HG03025 (cell line): ENCODE data around the gene SCUBE3.

Experiments
- ATAC-seq: cut with Tn5 transposase; IDR thresholded peaks from one replicate; pipeline ENCODE4 v1.9.1; 2021; ENCODE audit warnings: mild to moderate bottlenecking, moderate library complexity; ENCODE audit not compliant: unreplicated experiment, low FRiP score

Gene SCUBE3

DNA sequence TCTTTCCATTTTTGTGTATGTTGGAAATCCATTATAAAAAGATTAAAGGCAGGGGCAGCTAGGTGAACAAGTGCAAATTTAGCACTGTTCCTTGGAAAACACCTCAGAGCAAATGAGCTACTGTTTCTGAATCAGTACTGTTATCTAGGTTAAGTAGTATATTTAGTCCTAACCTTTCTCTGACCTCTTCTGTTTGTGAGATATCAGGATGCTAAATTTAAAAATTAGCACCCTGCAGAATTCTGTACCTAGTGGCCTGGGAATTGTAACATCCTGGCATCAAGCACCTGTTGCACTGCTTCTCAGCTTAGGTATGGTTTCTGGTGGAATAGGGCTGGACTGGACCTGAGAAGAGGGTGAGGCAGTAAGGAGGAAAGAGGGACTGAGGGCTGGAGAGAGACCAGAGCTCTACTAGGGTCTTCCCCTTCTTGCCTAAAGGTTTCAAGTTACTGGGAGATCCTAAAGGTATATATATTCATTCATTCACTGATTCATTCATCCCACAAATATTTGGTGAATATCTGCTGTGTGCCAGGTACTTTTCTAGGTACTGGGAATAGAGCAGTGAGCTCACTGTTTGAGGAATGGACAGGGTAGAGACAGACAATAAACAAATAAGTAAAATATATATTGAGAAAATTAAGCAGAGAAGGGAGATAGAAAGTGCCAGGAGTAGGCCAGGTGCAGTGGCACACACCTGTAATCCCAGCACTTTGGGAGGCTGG, 51.0 kb downstream of the SCUBE3 start:
- ATAC-seq = no peak

DNA sequence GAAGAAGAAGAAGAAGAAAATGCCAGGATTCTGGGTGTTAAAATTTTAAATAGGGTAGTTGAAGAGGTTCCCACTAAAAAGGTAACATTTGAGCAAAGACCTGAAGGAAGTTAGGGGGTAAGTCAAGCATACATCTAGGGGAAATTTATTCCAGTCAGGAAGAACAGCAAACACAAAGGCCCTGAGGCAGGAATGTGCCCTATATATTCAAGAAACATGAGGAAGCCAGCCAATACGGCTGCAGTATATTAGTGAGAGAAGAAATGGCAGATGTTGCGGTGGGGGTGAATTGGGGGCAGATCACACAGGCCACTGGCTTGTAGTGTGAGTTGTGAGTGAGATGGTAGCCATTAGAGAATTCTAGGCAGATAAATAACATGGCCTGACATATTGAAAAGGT, 51.8 kb downstream of the SCUBE3 start:
- ATAC-seq = no peak

DNA sequence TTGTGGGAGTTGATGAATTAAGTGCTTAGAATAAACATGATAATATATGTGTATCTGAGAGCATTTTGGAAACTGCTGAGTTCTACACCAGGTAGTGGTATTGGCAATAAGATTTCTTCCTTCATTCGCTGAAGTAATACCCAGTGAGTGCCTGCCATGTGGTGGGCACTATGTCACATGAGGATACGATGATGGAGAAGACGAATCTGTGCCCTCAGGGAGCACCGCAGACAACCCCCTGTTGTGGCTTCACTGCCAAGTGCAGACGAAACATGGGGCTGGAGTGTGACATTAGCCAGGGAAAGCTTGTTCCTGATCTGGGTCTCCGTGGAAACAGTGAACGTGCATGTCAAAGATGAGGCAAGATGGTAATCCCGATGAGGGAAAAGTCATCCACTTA, 53.7 kb downstream of the SCUBE3 start:
- no peak for ATAC-seq

DNA sequence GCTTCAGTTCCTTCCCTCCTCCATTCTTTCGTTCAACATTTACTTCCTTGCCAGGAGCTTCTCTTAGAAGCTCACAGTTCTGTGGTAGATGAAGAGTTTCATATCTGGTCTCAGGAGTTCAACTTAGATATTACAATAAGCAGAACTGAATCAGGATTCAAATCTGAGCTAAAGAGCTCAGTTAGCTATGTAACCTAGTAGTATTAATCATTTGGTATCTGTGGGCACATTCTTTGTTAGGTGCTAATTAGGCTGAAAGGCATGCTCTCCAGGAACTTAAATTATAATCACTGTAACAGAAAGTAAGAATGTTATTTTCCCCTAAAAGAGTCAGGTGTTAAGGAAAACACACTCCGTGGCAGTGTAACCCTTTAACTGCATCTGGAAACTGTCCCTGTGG, 54.1 kb downstream of the SCUBE3 start:
- ATAC-seq = no peak

DNA sequence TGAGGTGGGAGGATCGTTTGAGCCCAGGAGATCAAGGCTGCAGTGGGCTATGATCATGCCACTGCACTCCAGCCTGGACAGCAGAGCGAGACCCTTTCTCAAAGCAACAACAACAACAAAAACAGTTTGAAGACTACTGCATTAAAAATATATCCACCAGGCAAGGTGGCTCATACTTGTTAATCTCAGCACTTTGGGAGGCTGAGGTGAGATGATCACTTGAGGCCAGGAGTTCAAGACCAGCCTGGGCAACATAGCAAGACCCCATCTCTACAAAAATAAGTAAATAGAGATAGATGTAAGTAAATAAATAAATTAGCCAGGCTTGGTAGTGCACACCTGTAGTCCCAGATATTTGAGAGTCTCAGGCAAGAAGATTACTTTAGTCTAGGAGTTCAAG, 58.2 kb downstream of the SCUBE3 start:
- no peak for ATAC-seq

DNA sequence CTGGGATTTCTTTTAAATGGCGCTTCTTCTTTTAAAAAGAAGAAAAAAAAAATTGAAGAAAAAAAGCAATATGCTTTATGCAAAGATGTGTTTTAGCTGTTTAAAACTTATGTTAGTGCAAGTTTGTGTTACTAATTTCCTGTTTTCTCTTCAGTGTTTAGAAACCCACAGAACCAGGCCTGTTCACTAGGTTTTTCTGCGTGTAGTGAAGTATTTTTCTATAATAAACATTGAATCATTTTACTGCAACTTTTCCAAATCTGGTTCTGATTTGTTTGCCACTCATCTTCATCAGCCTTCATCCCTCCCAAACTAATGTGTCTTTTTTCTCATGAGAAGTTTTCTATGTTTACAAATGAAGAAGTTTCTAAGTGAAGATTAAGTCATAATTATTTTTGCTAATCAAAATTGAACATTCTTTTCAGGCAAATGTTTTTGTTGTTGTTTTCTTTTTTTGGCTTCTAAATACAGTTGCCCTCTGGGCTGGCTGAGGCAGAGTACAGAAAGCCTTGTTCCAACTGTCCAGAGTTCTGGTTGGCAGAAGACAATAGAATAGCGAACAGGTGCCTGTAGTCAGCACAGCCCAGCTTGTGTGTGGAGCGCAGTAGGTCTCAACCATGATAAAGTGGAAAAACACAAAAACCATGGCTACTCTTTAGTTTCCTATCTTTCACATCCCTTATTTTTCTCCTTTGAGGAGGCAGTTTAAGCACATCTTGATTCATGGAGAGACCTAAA, 60.2 kb downstream of the SCUBE3 start:
- ATAC-seq = no peak

DNA sequence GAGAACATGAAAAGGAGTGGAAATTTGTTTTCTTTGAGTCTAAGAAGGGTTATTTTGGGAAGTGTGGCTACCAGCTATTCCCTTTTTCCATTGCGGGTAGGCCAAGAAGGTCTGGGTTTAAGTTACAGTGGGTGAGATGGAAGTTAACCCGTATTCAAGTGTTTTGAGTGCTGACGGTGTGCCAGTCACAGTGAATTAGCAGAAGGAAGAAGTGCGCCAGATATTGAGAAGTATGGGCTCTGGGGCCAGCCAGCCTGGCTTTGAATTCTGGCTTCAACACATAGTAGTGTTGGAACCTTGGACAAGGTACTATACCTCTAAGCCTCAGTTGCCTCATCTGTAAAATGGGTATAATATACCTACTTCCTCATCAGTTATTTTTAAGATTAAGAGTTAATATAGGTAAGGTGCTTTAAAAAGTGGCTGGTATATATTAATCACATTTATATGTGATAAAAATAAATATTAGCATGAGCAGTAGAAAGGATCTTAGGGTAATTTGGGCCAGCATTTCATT, 62.0 kb downstream of the SCUBE3 start:
- ATAC-seq = no peak

DNA sequence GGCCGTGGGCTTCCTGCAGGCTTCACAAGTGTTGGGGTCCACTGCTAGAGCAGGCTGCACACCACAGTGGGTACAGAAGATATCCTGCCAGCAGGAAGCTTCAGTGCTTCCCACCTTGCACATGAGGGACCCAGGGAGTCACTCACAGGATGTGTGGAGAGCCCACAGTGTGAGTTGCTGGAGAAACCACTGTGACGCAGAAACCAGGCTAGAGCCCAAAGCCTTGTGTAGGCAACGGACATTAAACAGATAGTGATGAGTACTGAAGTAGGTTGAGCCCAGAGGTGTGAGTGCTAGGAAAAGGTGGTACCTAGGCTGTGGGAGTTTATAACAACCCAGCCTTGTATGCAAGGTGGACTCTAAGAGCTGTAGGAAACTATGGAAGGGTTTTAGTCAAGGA, 65.0 kb downstream of the SCUBE3 start:
- ATAC-seq = no peak

DNA sequence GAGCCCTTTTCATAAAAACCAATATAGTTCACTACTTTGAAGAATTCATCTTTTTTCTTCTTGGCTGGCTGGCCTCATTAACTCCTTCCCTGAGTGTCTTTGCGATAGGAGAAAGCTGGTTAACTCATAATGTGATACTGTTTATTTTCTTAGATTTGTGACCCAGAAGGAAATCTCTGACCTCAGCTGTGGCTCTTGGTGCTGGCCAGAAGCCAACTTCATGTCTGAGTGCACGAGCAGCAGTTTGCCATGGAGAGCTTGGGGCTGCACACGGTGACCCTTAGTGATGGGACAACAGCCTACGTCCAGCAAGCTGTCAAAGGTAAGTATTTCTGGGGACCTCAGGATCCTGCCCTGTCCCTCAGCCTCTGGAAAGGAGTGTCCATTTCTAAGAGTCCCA, 67.1 kb downstream of the SCUBE3 start:
- no peak for ATAC-seq

DNA sequence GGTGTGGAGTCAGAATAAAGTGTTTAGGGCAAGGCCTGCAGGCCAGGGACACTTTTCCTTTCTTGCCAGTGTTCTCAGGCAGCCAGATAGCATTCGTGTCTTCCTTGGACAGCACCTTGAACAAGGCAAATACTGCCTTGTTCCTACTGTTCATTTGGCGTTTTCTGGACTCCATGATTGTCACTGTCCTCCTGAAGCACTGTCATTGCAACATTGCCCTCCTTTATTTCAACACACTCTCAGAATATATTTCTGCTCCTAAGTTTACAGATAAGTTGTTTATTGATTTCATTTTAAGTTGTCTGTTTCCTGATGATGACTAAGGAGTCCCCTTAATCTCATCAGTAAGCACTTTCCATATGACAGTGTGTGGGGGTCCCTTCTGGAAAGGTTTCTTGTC, 68.7 kb downstream of the SCUBE3 start:
- no peak for ATAC-seq

DNA sequence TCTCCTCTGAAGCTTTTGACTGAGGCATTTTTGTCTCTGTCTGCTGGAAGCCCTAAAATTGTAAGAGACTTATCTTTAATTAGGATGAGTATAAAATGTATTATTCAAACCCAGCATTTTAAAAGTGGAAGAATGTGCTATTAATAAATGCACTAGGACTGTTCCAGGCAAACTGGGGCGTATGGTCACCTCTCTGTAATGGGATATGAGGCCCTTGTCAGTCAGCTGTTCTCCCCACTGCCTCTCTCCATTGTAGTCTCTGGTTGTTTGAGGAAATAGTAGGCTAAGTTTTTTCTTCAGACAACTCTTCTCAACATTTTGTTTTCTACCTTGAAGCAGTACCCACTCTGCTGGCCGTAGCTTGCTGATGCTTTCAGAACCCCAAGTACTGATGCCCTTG, 69.6 kb downstream of the SCUBE3 start:
- no peak for ATAC-seq

DNA sequence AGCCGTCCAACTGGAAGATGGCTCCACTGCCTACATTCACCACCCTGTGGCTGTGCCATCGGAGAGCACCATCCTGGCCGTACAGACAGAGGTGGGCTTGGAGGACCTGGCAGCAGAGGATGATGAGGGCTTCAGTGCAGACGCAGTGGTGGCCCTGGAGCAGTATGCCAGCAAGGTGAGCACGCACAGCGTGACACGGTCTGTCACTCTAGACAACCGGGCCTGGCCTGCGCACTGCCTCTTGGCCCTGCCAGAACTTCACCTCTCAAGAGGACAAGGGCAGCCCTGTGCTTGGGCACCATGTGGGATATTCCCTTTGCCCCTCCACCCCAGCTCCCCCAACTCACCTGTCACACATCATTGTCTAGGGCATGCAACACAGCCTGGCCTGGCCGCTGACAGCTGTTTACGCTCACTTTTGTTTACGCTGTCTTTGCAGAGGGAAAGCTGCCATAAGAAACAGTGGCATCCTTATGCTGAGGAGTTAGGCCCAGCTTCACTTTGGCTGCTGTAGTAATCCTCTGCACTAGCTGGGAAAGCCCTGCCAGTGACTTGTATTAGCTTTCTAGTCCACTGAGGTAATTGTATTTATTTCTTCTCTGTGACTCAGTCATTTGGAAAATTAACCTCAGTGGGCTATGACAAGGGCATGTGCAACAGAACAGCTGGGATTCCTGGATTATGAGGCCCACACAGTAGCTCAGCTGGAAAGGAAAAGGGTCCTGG, 74.1 kb downstream of the SCUBE3 start:
- ATAC-seq = no peak

DNA sequence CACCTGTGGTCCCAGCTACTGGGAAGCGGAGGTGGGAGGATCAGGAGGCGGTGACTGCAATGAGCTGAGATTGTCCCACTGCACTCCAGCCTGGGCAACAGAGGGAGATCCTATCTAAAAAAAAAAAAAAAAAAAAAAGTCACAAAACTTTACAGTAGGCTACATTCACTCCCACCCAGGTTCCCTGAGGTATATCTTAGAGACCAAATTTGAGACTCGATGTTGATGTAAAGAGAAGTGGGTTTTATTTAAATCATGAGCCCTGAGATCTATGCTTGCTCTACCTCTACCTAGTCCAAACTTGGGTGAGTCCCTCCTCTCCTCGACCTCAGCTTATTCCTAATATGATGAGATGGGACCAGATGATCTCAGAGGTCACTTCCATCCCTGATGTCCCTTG, 75.1 kb downstream of the SCUBE3 start:
- no peak for ATAC-seq

DNA sequence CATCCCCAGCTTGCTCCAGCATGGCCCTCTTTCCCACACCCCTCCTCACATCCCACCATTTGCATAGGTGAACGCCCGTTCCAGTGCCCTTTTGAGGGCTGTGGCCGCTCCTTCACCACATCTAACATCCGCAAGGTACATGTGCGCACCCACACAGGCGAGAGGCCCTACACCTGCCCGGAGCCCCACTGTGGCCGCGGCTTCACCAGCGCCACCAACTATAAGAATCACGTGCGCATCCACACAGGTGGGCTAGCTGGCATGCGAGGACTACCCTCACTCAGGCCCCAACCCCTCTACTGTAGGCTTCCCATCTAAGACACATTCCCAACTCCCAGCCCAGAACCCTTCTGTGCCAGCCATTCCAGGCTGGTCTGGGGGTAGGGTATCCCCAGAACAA, 77.7 kb downstream of the SCUBE3 start:
- ATAC-seq = no peak

DNA sequence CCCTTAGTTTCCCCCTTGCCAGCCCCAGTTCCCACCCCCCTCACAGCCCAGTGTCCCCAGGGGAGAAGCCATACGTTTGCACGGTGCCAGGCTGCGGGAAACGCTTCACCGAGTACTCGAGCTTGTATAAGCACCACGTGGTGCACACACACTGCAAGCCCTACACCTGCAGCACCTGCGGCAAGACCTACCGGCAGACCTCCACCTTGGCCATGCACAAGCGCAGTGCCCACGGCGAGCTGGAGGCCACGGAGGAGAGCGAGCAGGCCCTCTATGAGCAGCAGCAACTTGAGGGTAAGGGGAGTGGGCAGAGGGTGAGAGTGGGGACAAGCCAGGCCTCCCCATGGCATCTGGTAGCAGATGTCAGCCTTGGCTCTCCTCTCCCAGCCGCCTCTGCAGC, 78.7 kb downstream of the SCUBE3 start:
- no peak for ATAC-seq

DNA sequence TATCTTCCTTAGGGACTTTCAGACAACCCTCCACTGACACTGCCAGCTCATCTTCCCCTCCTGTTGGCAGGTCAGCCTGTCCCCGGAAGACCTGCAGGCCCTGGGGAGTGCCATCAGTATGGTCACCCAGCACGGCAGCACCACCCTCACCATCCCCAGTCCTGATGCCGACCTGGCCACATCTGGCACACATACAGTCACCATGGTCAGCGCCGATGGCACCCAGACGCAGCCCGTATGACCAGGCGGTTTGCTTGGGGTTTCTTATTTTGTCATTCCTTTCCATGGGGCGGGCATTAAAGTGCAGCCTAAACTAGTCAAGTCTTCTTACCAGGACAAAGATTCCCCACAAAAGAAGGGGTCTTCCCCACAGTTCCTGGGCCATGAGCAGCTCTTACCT, 79.9 kb downstream of the SCUBE3 start:
- no peak for ATAC-seq

DNA sequence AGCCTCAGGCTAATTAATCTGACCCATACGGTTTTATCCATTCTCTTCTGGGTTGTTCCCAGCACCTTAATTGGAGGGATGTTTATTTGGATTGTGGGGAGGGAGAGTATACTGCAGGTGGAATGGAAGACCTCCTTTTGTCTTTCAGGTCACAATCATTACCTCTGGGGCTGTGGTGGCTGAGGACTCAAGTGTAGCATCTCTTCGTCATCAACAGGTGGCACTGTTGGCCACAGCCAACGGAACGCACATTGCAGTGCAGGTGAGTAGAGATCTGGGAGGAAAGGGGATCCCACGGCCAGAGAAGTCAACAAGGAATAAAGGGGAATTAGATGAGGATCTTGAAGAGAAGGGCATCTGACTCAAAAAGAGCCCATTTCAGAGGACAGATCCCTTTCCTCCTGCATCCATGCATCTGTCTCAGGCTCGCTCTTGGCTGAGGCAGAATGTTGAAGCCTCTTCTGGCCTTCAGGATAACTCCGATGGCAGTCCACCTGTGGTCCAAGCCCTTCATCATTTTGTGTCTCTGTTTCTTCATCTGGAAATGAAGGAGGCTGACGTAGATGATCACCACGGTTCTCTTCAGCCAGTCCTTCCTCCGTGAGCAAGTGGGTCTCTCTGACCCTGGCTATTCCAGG, 80.7 kb downstream of the SCUBE3 start:
- no peak for ATAC-seq

DNA sequence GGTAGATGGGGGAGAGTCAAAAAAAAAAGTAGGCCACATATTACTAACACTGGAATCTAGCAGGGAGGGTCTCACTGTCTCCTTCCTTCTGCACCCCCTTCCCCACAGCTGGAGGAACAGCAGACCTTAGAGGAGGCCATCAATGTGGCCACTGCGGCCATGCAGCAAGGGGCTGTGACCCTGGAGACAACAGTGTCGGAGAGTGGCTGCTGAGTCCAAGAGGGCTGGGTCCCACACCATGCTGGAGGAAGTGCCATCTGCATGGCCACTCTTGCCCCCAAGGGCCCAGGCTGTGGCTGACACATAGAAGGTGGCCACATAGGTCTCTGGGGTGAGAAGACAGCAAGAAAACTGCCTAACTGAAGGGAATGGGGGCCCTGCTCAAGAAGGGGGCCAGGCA, 81.3 kb downstream of the SCUBE3 start:
- ATAC-seq = no peak

DNA sequence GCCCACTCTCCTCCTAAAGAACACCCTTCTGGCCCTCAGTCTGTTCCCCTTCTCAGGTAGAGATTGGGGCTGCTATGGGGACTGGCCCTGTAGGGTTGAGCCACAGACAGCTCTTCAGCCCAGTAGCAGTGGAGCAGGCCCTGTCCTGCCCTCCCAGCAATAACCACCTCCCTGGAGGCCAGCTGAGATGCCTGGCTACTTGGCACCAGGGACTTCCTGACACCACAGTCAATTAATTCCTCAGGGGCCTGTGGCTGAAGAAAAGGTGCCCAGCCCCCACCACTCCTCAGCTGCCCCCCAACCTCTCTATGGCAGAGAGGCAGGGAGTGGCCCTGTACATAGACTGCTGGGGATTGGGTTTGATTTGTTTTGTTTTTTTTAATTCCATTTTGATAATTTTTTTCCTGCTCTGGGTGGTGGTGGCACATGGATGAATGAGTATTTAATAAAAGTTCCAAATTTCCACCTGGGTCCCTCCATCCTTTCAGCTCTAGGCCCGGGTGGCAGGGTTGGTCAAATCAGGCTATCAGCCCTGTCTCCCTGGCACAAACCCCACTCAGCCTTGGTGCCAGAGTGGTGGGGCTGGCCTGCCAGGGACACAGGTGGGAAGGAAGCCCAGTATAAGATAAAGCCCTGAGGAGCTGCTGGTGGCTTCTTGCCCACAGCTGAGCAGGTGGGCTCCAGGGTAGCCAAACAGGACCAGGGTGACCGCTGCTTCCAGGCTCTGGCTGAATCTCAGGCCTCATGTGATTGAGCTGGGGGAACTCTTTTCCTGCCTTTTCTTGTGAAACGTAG, 82.0 kb downstream of the SCUBE3 start:
- no peak for ATAC-seq

DNA sequence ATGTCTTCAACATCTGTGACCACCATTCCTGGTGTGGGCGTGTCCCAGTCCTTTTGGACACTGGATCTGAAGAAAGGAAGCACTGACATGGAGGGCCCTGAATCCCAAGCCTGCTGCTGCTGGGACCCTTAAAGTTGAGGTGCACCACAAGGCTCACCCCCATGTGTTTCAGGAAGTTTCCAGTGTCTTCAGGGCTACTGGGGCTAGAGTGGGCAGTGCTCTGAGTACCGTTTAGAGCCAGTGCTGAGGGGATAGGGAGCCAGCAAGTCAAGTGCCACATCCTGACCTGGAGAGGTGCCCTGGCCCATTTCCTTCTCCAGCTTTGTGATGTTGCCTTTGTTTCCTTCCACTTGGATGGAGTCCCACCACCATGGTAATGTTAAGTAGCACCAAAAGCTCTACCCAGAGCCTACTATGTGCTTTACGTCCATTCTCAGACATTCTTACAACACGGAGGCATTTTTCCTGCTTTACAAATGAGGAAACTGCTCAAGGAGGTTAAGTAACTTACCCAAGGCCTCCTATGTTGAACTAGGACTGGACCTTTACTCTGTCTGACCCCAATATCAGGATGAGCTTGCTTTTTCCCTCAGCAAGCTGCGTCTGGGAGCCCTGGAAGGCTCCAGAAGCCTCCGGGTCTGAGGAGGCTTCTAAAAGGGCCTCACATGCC, 83.3 kb downstream of the SCUBE3 start:
- ATAC-seq = no peak
